ENCODE measurements around the gene UBAP1L.

- TF ChIP-seq CTCF (IDR thresholded peaks at IDR 0.05) (no peak), REST (IDR thresholded peaks at IDR 0.05; ENCODE audit: insufficient read depth in 1 of 2, low read depth in 2 of 2, low read length in 1 of 2) (no peak), SIN3A (IDR thresholded peaks at IDR 0.05; ENCODE audit: borderline replicate concordance, insufficient read depth, low read depth, low read length) (no peak), POLR2AphosphoS5 (IDR thresholded peaks at IDR 0.05; ENCODE audit: low read depth, low read length) (no peak), TCF7L2 (IDR thresholded peaks at IDR 0.05; ENCODE audit: low read depth, low read length) (no peak)
These were observed 45.8 kb downstream of the UBAP1L start for GRCh38 chr15:65069179-65069578.

Data from Panc1 (cell line).